Stomach (tissue), 4 donors: ENCODE data around the gene P2RX4.

Experiments used
- CTCF ChIP-seq, 7 experiments: fragments of 450-650 bp in 4 of 7; fragments of 200-600 bp in 3 of 7; sonication (generic) in 3 of 7; IDR thresholded peaks; one replicate each; pipeline ENCODE4 v1.5.1; 2016 to 2019; ENCODE audit warnings: antibody characterized with exemption in 7 of 7, control low read depth in 2 of 7, mild to moderate bottlenecking in 1 of 7
- POLR2AphosphoS5 ChIP-seq, 3 donors: sonication (generic); formaldehyde crosslinking; IDR thresholded peaks; one replicate each; pipeline ENCODE4 v1.6.1; 2016; ENCODE audit warnings: antibody characterized with exemption in 3 of 3

GRCh38 chr12:121253638-121254335 is 43.9 kb downstream of the P2RX4 start:
- TF ChIP-seq CTCF (IDR thresholded peaks at IDR 0.05) (no peak), POLR2AphosphoS5 (IDR thresholded peaks at IDR 0.05) (no peak)
